Measurements from ENCODE around the gene CHD1. TPM values are rescaled to one million over a fixed set of nuclear protein-coding genes. Genes with fewer than 3 reads are reported as not detected.

Gene CHD1
- total RNA-seq, 3 donors from 2014 or later: 67.5 to 114 (median 102) TPM

GRCh38 chr5:98942847-98943246 lies 14.0 kb upstream of the CHD1 start:
- no peaks in the 10 kb centered on the region for H3K27me3 ChIP-seq
- H3K4me3 ChIP-seq: no peak overlapping the region
- H3K9me3 ChIP-seq: no peaks in the 10 kb centered on the region
- no peaks in the 10 kb centered on the region for H3K4me1 ChIP-seq
- TF ChIP-seq CTCF (IDR thresholded peaks at IDR 0.05) (no peak), POLR2AphosphoS5 (IDR thresholded peaks at IDR 0.05) (no peak), POLR2A (IDR thresholded peaks at IDR 0.05) (no peak)
- intact Hi-C loops (cut with DNase I; ENCODE audit: low total_unique reads): no loop called here
- no peak overlapping the region for H3K27ac ChIP-seq
- no peak for DNase-seq (ENCODE audit: low spot score in 2 of 2)
- no peaks in the 10 kb centered on the region for H3K36me3 ChIP-seq

GRCh38 chr5:98941131-98941883 lies 12.5 kb upstream of the CHD1 start:
- Histone ChIP-seq H3K36me3 (no peaks in the 10 kb centered on the region), H3K27ac (peak overlapping the region in 1 of 2 donors; percentile 10), H3K4me1 (no peaks in the 10 kb centered on the region), H3K27me3 (no peaks in the 10 kb centered on the region), H3K4me3 (no peak overlapping the region), H3K9me3 (no peaks in the 10 kb centered on the region)
- TF ChIP-seq CTCF (IDR thresholded peaks at IDR 0.05): no peak
- no peak for TF ChIP-seq POLR2A (IDR thresholded peaks at IDR 0.05)
- no peak for TF ChIP-seq POLR2AphosphoS5 (IDR thresholded peaks at IDR 0.05)
- DNase-seq (ENCODE audit: low spot score in 2 of 2): no peak
- intact Hi-C loops (cut with DNase I; ENCODE audit: low total_unique reads): no loop called here

- H3K4me1 ChIP-seq: no peaks in the 10 kb centered on the region
These were observed 11.8 kb upstream of the CHD1 start for GRCh38 chr5:98940581-98940980.

GRCh38 chr5:98938464-98938863 lies 9.7 kb upstream of the CHD1 start:
- Histone ChIP-seq H3K9me3 (no peaks in the 10 kb centered on the region), H3K4me3 (no peak overlapping the region), H3K27me3 (no peaks in the 10 kb centered on the region), H3K36me3 (no peaks in the 10 kb centered on the region), H3K4me1 (peaks cover 0 to 6% of the 10 kb centered on the region in 2 donors), H3K27ac (no peak overlapping the region)
- DNase-seq (ENCODE audit: low spot score in 2 of 2): no peak
- no peak for TF ChIP-seq POLR2A (IDR thresholded peaks at IDR 0.05)
- no peak for TF ChIP-seq CTCF (IDR thresholded peaks at IDR 0.05)
- no peak for TF ChIP-seq POLR2AphosphoS5 (IDR thresholded peaks at IDR 0.05)
- intact Hi-C loops (cut with DNase I; ENCODE audit: low total_unique reads): no loop called here

More at GRCh38 chr5:98940581-98940980, 11.8 kb upstream of the CHD1 start:
- H3K9me3 ChIP-seq: no peaks in the 10 kb centered on the region
- peak overlapping the region in 1 of 2 donors; percentile 10 for H3K27ac ChIP-seq
- H3K27me3 ChIP-seq: no peaks in the 10 kb centered on the region
- no peaks in the 10 kb centered on the region for H3K36me3 ChIP-seq
- DNase-seq (ENCODE audit: low spot score in 2 of 2): no peak
- intact Hi-C loops (cut with DNase I; ENCODE audit: low total_unique reads): no loop called here
- no peak overlapping the region for H3K4me3 ChIP-seq
- no peak for TF ChIP-seq POLR2A (IDR thresholded peaks at IDR 0.05)
- no peak for TF ChIP-seq CTCF (IDR thresholded peaks at IDR 0.05)
- no peak for TF ChIP-seq POLR2AphosphoS5 (IDR thresholded peaks at IDR 0.05)

- Histone ChIP-seq H3K36me3 (no peaks in the 10 kb centered on the region), H3K27me3 (no peaks in the 10 kb centered on the region), H3K4me1 (peaks cover 0 to 6% of the 10 kb centered on the region in 2 donors), H3K4me3 (no peak overlapping the region), H3K27ac (no peak overlapping the region), H3K9me3 (no peaks in the 10 kb centered on the region)
- intact Hi-C loops (cut with DNase I; ENCODE audit: low total_unique reads): no loop called here
- TF ChIP-seq POLR2AphosphoS5 (IDR thresholded peaks at IDR 0.05) (no peak), POLR2A (IDR thresholded peaks at IDR 0.05) (no peak)
- no peak for DNase-seq (ENCODE audit: low spot score in 2 of 2)
These were observed 8.3 kb upstream of the CHD1 start for GRCh38 chr5:98936948-98937715.

All from breast epithelium (tissue), 4 donors.